ENCODE data around the gene GABRB1.
A peak's percentile ranks its signal among the peaks of the same experiment; 100 is the strongest.
"Not testable (repeated sequence)": the region's sequence is repeated elsewhere in the genome, so short reads cannot be mapped to it uniquely, and the experiment has no call there.

Gene GABRB1

DNA sequence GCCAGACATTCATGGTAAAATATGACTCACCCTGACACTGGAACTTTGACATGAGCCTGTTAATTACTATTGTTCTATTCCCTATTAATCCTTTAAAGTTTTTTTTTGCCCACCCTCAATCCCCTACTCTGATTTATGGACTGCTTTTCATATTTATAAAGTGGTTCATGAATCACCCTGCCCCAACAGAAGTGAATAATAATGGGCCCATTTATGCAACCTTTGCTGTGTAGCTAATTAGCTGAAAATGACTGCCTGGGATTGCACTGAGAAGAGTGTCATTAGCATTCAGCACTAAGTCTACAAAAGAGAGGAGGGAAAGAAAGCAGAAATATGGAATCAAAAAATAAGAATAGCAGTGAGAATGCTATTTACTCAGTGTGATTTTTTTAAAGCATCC, 277.8 kb downstream of the GABRB1 start:
- no peak for DNase-seq (ENCODE audit: low spot score)

DNA sequence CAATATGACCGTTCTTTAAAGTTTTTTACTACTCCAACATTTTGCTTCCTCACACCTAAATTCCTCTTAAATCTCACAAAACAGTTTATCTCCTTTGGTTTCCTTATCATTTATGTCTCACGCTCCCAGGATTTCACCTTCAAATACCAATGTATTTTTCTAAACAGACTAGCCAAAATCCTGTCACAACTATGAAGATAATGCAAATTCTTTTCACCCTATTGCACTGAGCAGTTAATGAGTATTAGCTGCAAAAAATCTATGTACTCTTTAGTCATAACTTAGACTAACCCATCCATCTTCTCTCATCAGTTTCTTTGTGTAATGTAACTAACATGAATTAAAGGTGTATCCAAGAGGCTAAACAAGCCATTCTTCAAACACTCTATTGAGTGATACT, 280.8 kb downstream of the GABRB1 start:
- no peak for DNase-seq (ENCODE audit: low spot score)

DNA sequence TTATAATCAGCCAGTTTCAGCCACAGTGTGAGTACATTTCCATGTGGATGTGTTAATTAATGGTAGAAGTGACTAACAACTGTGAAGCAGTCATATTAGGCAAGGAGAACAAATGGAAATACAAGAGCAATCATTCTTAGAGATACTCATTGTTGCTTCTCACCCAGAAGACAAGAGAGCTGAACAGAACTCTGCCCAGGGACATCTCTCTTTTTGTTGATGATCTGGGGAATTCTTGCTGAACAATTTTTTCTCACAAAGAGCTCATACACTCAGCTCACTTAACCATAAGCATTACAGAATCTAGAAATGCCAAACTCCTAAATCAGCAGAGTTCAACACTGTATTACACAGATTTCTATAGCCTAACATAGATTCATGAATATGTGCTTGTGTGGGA, 282.0 kb downstream of the GABRB1 start:
- DNase-seq (ENCODE audit: low spot score), result peak; percentile 1

DNA sequence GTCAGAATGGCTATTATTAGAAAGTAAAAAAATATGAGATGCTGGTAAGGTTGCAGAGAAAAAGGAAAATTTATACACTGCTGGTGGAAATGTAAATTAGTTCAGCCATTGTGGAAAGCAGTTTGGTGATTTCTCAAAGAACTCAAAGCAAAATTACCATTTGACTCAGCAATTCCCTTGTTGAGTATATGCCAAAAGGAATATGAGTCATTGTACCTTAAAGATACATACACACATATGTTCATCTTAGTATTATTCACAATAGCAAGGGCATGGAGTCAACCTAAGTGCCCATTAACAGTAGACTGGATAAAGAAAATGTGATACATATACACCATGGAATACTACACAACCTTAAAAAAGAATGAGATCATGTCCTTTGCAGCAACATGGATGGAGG, 284.0 kb downstream of the GABRB1 start:
- DNase-seq (ENCODE audit: low spot score), result no peak

DNA sequence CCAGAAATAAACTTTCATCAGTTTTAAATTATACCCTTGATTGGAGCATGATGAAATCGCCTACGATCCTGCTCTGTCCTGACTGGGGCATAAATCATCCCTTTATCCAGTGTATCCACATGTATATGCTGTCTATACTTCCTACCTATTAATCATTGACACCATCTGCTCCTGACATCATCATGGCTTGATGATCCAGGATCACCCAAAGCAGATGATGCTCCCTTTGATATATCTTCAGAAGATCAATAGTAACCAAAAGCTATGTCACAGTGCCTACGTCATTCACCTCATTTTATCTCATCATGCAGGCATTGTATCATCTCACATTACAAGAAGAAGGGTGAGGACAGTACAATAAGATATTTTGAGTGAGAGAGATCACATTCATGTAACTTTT, 294.7 kb downstream of the GABRB1 start:
- no peak for DNase-seq (ENCODE audit: low spot score)

DNA sequence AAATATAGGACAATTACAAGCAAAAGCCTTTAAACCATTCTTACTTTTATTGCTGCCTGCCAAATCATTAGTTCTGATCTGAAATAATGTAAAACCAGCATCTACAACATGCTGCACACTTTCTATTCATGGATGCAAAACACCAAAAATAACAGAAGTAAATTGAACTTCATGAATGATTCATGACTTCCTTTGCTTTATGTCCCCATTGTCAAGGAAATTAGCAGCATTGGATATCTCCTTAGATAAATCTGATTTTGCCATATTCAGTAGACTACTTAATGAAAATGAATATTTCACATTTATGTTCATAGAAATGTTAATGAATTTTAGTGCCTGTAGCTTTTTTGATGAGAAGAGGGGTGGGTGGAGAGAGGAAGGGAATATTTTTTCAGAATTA, 299.5 kb downstream of the GABRB1 start:
- DNase-seq (ENCODE audit: low spot score), result no peak

DNA sequence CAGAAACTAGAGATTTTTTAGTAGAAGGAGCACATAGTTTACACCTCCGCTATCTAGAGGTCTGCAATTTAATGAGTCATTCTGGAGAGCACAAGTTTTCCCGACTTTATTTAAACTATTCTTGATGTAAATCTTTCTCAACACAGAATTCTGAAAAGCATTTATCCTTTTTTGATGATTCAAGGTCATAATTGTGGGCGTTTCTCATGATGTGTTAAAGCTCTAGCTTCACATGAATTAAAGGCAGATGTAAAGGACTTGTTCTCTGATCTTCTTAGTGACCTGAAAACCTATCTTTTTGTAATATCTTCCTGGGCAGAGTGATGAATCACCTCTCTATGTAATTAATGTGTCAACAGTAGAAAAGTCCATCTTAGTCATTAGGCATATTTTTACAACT, 303.3 kb downstream of the GABRB1 start:
- no peak for DNase-seq (ENCODE audit: low spot score)

DNA sequence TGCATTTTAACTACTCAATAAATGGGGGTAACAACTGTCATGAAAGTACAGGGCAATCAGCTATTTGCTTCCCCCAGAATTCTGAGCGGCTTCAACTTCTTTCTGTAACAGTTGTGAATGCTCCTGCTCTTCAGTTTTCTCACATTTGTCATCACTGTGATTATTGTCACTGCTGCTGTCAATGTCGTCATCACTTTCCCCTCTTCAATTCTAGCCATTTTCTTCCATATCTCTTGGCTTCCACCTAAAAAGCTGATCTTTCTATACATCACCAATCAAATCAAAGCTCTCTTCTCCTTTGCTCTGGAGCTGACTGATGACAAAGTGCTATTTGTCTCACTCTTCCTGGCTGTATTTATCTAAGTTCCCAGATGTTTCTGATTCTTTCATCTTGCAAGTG, 306.5 kb downstream of the GABRB1 start:
- DNase-seq (ENCODE audit: low spot score), result no peak

DNA sequence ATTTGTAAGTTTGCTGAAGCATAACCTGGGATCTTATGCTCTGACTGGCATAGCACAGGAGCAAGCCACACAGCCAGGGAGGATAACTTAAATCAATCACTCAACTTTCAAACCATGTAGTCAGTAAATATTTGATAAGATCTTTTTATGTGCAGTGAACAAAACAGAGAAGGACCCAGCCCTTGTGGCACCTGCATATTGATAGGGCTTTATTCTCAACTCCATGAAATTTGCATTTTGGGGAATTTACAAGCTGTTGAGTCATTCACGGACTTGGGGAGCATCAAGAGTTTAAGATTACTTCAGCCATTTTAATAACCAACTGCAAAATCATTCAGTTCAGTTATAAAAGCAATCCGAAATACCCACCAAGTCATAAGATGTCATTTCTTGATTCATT, 309.5 kb downstream of the GABRB1 start:
- no peak for DNase-seq (ENCODE audit: low spot score)

DNA sequence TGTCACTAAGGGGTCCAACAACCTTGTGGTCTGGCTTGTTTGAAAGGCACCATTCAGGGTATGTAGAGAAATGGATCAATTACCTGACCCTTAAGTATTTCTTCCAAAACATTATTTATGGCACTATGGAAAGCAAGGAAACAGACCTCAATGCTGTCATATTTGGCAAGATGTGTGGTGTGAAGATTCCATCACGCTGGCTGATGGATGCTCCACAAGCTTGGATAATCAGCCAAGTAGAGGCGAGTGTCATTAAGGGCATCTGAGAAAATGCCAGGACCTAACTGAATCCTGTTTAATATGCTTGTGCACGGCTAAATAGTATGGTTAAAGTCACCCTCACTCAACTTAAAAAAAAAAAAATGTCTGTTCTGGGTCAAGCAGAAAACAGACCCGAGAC, 311.4 kb downstream of the GABRB1 start:
- DNase-seq (ENCODE audit: low spot score), result no peak

DNA sequence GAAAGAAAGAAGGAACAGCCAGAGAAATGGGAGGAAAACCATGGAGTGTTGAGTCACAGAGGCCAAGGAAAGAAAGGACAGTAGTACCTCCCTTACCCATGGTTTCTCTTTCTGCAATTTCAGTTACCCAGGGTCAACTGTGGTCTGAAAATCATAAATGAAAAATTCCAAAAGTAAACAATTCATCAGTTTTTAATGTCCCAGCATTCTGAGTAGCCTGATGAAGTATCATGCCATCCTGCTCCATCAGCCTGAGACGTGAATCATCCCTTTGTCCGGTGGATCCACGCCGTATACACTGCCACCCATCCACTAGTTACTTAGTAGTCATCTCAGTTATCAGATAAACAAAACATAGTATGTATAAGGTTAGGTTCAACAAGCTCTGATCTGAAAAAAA, 318.0 kb downstream of the GABRB1 start:
- DNase-seq (ENCODE audit: low spot score), result no peak

DNA sequence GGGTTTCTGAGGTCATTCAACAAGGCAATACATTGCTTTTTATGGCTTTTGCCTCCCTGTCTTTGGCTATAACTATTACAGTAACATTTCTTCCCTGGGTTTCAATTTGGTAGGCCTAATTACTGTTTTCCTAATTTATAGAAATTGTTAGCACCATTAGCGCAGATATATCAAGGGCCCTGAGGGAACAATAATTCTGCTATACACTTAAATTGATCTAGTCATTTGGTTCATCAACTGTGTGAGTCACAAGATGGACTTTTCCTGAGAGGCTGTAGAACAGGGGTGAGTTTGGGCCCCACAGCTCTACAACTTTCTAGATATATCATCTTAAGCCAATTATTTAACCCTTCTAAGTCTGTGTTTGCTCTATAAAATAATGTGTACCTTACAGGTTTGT, 324.2 kb downstream of the GABRB1 start:
- no peak for DNase-seq (ENCODE audit: low spot score)

DNA sequence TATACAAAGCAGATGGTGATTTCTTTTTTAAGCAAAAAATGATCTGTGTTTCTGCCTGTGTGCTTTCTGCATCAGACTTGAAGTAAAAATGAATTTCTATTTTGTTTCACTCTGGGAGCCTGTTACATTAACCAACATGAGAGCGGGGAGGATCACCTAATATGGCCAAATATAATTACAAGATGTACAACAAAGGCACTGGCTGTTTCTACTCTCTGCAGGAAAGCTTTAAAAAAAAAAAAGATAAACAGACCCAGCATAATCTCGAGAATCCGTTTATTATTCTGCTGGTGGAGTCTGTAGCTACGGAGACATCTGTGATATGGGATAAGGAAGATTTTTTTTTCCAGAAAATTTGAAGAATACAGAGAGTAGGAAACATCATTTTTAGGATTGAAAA, 328.5 kb downstream of the GABRB1 start:
- DNase-seq (ENCODE audit: low spot score), result no peak

DNA sequence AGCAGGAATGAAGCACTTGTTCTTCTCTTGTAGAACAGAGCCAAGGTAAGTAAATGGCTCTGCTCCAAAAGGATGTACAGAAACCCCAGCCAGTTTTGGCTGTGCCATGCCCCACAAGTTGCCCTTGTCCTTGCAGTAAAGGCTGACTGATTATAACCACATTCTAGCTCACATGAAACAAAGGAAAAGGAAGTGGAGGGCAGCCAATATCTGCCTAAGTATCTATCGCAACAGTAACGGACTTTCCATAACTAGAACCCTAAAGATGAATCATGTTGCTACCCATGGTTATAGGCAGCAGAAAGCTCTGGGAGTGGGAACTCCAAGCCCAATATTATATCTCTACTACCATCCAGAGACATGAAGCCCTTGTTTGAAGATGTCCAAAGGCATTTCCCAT, 336.4 kb downstream of the GABRB1 start:
- no peak for DNase-seq (ENCODE audit: low spot score)

DNA sequence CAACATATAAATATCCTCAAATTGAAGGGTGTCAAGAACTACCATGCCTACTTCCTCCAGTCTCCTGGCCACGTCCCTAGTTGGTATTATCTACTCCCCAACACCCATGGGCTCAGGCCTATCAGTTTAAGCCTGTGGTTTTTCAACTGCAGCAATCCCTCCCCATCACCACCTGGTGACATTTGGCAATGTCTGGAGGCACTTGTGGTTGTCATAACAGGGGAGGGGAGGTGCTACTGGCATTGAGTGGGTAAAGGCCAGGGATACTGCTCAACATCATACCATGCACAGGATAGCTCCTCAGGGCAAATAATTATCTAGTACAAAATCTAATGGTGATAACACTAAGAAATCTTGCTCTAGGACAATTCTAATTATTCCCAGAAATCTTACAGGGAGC, 336.8 kb downstream of the GABRB1 start:
- DNase-seq (ENCODE audit: low spot score), result no peak

DNA sequence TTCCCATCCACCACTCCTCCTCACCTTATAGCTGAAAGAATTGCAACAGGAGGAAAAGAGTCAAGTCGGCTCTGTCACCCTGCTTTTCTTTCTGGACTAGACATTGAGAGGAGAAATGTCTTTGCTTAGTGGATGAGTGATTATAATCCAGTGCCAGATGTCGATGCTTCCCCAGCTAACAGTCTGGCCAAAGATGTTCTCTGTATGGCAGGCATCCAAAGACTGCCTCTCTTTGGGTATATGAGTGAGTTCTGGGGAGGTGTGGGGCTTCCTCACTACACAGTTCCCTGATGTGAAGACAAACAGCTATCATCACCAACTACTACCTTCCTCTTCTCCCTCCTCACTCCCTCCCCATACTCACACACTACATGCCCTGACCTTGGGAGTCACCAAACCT, 341.2 kb downstream of the GABRB1 start:
- no peak for DNase-seq (ENCODE audit: low spot score)

DNA sequence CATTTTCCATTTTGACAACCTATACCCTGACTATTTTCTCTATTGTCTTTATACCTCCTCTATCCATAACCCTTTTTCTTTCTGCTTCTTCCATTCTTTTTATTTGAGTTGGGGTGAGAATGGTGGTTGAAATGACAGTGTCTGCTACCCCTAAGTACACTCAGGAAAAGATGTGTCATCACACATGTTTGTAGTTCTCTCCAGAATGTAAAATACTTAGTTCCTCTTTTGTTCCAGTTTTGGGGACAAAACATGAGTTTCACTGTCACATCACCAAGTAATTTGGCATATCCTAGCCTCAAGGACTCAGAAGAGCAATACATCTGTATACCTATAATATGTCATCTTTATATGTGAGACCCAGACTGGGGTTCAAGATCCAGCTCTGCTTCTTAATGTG, 341.8 kb downstream of the GABRB1 start:
- no peak for DNase-seq (ENCODE audit: low spot score)

DNA sequence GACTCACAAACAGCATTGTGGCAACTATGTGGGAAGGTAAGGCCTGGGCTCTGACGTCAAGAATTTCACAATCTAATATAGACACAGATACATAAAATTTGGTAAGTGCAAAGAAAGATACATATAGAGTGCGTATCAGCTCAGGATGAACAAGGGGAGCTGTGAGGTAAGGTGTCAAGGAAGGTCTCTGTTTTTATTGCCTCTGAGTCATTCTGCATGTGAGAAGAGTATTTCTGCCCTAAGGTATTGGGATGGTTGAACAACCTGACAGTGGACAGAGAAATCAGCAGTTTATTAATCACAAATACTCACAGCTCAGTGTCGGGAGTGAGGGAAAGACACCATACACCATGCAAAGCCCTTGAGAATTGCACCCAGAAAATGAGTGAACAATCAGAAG, 342.3 kb downstream of the GABRB1 start:
- DNase-seq (ENCODE audit: low spot score), result no peak

DNA sequence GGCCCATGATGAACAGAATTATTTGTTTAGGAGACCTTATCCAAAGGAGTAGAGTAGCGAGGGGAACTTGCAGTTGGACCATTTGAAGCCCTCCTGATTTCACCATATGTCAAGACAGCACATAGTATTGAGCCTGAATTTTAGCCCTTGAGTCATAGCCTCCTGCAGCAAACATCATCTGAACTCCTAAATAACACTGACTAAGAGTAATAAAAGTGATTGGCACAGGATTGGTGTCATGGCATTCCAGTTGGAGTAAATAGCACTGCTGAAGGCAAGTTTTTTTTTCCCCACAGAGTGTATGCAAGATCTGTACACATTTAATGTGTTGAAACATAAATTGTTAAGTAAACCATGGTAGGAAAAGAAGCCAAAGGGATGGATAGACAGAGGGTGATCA, 343.1 kb downstream of the GABRB1 start:
- DNase-seq (ENCODE audit: low spot score), result no peak

DNA sequence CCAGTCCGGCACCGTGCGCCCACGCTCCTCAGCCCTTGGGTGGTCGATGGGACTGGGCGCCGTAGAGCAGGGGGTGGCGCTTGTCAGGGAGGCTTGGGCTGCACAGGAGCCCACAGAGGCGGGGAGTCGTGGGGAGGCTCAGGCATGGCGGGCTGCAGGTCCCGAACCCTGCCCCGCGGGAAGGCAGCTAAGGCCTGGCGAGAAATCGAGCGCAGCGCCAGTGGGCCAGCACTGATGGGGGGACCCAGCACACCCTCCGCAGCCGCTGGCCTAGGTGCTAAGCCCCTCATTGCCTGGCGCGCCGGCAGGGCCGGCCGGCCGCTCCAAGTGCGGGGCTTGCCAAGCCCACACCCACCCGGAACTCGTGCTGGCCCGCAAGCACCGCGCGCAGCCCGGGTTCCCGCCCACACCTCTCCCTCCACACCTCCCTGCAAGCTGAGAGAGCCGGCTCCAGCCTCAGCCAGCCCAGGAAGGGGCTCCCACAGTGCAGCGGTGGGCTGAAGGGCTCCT, 346.7 kb downstream of the GABRB1 start:
- not testable (repeated sequence) for DNase-seq (ENCODE audit: low spot score)

DNA sequence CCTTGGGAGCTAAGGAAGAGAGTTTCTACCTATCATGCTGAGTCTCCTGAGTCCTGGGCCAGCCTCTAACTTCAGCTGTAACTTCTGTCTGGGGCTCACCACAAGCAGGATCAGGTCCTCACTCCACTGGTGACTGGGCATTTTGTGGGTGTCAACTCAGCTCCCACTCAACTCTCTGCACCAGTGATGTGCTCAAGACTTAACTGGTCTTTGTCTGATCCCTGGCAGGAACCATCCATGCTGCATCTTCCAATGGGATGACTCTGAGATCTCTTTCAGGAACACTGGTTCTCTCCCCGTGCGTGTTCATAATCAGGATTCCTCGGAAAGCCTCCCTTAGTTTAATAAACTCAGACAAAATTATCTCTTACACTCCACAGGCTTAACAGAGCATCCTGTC, 349.8 kb downstream of the GABRB1 start:
- DNase-seq (ENCODE audit: low spot score), result no peak

DNA sequence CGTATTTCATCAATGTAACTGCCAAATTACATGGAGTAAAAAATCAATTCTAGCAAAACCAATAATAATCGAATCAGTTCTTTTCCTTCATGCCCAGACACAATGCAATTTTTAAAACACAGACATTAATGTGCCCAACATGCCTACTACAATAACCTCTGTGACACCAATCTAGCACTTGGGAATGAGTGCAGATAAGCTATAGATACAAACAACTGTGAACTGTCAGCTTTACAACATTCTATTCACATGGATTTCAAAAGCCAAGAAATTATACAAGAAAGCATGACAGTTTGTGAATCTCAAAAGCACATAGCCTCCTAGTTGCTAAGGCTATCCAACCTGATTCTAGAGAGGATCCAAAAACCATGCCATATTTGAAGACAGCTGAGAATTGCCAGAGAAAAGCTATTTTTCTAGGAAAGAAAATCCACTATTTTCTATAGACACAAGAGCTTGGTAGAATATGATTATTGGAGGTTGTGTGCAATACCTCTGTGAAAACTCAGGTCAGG, 351.5 kb downstream of the GABRB1 start:
- no peak for DNase-seq (ENCODE audit: low spot score)

DNA sequence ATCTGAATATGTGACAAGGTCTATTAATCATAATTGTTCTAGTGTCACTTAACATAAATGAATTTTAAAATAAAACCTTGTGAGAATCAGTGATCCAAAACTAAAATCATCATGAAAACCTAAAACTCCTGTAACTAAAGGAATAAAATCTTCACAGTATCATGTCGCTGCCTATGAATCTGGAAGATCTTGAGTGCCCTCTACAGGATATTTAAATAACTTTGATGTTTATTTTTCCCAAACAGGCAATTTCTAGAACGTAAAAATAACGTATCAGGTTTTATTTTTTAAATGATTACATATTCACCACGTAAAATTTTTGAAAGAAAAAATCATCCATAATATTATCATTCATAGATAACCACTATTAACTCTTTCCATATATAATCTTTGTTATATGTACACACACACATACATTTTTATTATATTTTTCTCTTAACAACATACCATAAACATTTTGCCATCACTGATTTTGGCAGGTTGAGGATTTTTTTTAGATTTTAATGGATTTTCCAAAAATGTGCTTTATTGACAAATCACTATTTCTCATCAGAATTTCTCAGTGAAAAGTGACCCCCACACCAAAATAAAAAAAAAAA, 352.6 kb downstream of the GABRB1 start:
- peak; percentile 18 for DNase-seq (ENCODE audit: low spot score)

DNA sequence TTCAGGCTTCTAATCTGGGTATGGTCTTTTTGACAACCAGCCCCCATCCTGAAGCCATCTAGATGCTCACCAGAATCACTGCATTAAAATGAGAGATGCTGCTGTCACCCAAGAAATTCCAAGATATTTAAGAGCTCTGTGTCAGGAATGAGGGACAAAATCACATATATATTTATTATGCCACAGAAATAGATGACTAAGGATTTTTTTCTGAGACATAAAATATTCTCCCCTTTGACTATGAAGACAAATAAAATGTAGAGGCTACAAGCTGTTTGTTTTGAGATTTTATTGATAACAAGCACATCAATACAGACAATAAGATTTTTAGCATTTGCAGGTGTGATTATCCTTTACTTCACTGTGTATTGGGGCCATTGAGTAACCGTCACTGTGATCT, 354.8 kb downstream of the GABRB1 start:
- no peak for DNase-seq (ENCODE audit: low spot score)
